WTC11 (cell line): ENCODE results near the gene TPCN2.

ENCODE experiments used
- CTCF ChIP-seq: fragments of 200-600 bp; IDR thresholded peaks from 2 replicates; pipeline ENCODE4 v1.8.0; 2022; ENCODE audit warnings: antibody characterized with exemption
- USF1 ChIP-seq: sonication (generic); formaldehyde crosslinking; IDR thresholded peaks from 2 replicates; pipeline ENCODE4 v1.8.0; 2022; ENCODE audit warnings: mild to moderate bottlenecking, missing genetic modification reagents
- TF ChIP-seq, protein P1 (sequence below): sonication (generic); formaldehyde crosslinking; IDR thresholded peaks from 2 replicates; pipeline ENCODE4 v1.8.1; 2023; ENCODE audit warnings: mild to moderate bottlenecking, missing genetic modification reagents

DNA sequence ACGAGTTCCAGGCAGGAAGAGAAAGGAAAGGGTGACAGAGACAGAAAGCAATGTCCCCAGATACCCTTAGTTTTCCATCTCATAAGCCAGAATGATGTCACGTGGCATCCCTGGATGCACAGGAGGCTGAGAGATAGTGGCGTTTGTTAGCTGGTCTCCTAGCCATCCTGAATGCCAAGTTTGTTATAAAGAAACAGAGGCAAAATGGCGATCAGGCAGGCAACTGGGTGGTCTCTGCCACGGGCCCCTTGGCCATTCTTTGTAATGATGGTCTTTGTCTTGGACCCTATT, 112.3 kb downstream of the TPCN2 start:
- TF ChIP-seq, protein P1, sequence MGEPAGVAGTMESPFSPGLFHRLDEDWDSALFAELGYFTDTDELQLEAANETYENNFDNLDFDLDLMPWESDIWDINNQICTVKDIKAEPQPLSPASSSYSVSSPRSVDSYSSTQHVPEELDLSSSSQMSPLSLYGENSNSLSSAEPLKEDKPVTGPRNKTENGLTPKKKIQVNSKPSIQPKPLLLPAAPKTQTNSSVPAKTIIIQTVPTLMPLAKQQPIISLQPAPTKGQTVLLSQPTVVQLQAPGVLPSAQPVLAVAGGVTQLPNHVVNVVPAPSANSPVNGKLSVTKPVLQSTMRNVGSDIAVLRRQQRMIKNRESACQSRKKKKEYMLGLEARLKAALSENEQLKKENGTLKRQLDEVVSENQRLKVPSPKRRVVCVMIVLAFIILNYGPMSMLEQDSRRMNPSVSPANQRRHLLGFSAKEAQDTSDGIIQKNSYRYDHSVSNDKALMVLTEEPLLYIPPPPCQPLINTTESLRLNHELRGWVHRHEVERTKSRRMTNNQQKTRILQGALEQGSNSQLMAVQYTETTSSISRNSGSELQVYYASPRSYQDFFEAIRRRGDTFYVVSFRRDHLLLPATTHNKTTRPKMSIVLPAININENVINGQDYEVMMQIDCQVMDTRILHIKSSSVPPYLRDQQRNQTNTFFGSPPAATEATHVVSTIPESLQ, result no peak
- TF ChIP-seq USF1 (CRISPR knock-in tag) (no peak), CTCF (no peak)
